Trophoblast cell (in vitro differentiated cells and primary cell): Measurements from ENCODE around the gene NCS1.
A peak's percentile ranks its signal among the peaks of the same experiment; 100 is the strongest.

Source experiments
- DNase-seq, 2 donors: peaks; one replicate each; pipeline ENCODE4 v3.0.0-alpha.2; 2016
- H2AFZ ChIP-seq: 2 replicates; pipeline ENCODE4 v1.6.1; 2013; ENCODE audit warnings: low read length, moderate library complexity, mild to moderate bottlenecking; ENCODE audit not compliant: insufficient read depth, poor library complexity
- H2AK5ac ChIP-seq: 2 replicates; pipeline ENCODE4 v1.6.1; 2013; ENCODE audit warnings: mild to moderate bottlenecking, low read length
- H2BK120ac ChIP-seq: 2 replicates; pipeline ENCODE4 v1.6.1; 2013; ENCODE audit warnings: low read length, mild to moderate bottlenecking, moderate library complexity; ENCODE audit not compliant: insufficient read depth, poor library complexity
- H2BK12ac ChIP-seq: 2 replicates; pipeline ENCODE4 v1.6.1; 2013; ENCODE audit warnings: mild to moderate bottlenecking, low read length, moderate library complexity
- H2BK5ac ChIP-seq: 2 replicates; pipeline ENCODE4 v1.6.1; 2013; ENCODE audit warnings: low read length, low read depth, moderate library complexity, mild to moderate bottlenecking; ENCODE audit not compliant: poor library complexity
- H3K14ac ChIP-seq: 2 replicates; pipeline ENCODE4 v1.6.1; 2013; ENCODE audit warnings: mild to moderate bottlenecking, low read length
- H3K18ac ChIP-seq: 2 replicates; pipeline ENCODE4 v1.6.1; 2013; ENCODE audit warnings: mild to moderate bottlenecking, low read length
- H3K23ac ChIP-seq: 2 replicates; pipeline ENCODE4 v1.6.1; 2013; ENCODE audit warnings: low read length
- H3K27ac ChIP-seq: 2 replicates; pipeline ENCODE4 v1.5.1; 2013; ENCODE audit warnings: low read depth, mild to moderate bottlenecking, inconsistent platforms, low read length, moderate library complexity
- H3K27me3 ChIP-seq: 2 replicates; pipeline ENCODE4 v1.6.1; 2013; ENCODE audit warnings: inconsistent platforms, mild to moderate bottlenecking, low read length, moderate library complexity; ENCODE audit not compliant: insufficient read depth
- H3K36me3 ChIP-seq, 2 experiments: 1 replicate in 1 of 2; 2 replicates in 1 of 2; pipeline ENCODE4 v1.6.1; 2013; ENCODE audit warnings: low read length in 2 of 2, mild to moderate bottlenecking in 2 of 2, moderate library complexity in 1 of 2; ENCODE audit not compliant: insufficient read depth in 2 of 2, control insufficient read depth in 1 of 2
- H3K4ac ChIP-seq: 2 replicates; pipeline ENCODE4 v1.6.1; 2013; ENCODE audit warnings: low read depth, mild to moderate bottlenecking, low read length, moderate library complexity
- H3K4me1 ChIP-seq, 2 experiments: 1 replicate in 1 of 2; 2 replicates in 1 of 2; pipeline ENCODE4 v1.6.1; 2013; ENCODE audit warnings: low read length in 2 of 2, mild to moderate bottlenecking in 2 of 2, moderate library complexity in 1 of 2; ENCODE audit not compliant: insufficient read depth in 2 of 2, control insufficient read depth in 1 of 2
- H3K4me2 ChIP-seq: 2 replicates; pipeline ENCODE4 v1.6.1; 2013; ENCODE audit warnings: inconsistent platforms, mild to moderate bottlenecking, low read length, moderate library complexity
- H3K4me3 ChIP-seq: 2 replicates; pipeline ENCODE4 v1.5.1; 2013; ENCODE audit warnings: mild to moderate bottlenecking, low read depth, low read length, inconsistent platforms
- H3K79me1 ChIP-seq: one replicate; pipeline ENCODE4 v1.6.1; 2013; ENCODE audit warnings: low read length
- H3K79me2 ChIP-seq: 2 replicates; pipeline ENCODE4 v1.6.1; 2013; ENCODE audit warnings: low read length, mild to moderate bottlenecking; ENCODE audit not compliant: control insufficient read depth, insufficient read depth, poor library complexity
- H3K9ac ChIP-seq: 2 replicates; pipeline ENCODE4 v1.6.1; 2013; ENCODE audit warnings: mild to moderate bottlenecking, low read length
- H3K9me3 ChIP-seq: 2 replicates; pipeline ENCODE4 v1.6.1; 2013; ENCODE audit warnings: low read depth, mild to moderate bottlenecking, control low read depth, inconsistent platforms, low read length; ENCODE audit not compliant: insufficient read depth
- H4K12ac ChIP-seq: 2 replicates; pipeline ENCODE4 v1.6.1; 2013; ENCODE audit warnings: low read depth, mild to moderate bottlenecking, low read length, moderate library complexity
- H4K8ac ChIP-seq: 2 replicates; pipeline ENCODE4 v1.6.1; 2013; ENCODE audit warnings: low read depth, mild to moderate bottlenecking, low read length, moderate library complexity
- H4K91ac ChIP-seq: one replicate; pipeline ENCODE4 v1.6.1; 2013; ENCODE audit warnings: low read depth, mild to moderate bottlenecking, low read length, moderate library complexity
- WGBS: extraction: QIAGEN DNeasy Blood & Tissue Kit; methylation state at CpG from one replicate; pipeline ENCODE4 v1.1.7; 2013; ENCODE audit warnings: missing lambda C conversion rate; ENCODE audit not compliant: insufficient read length, insufficient coverage; ENCODE audit errors: extremely low coverage; 5-methylcytosine and 5-hydroxymethylcytosine counted together

The NCS1 gene

GRCh38 chr9:130137081-130137640 lies 35.0 kb upstream of the NCS1 start:
- peaks cover 9 to 20% of the 10 kb centered on the region in 2 experiments for H3K4me1 ChIP-seq
- peaks cover 1% of the 10 kb centered on the region for H3K79me1 ChIP-seq
- H3K18ac ChIP-seq: peak overlapping the region; percentile 0
- H4K12ac ChIP-seq: no peak overlapping the region
- H2BK120ac ChIP-seq: peak overlapping the region; percentile 27
- no peak overlapping the region for H3K23ac ChIP-seq
- peaks cover 2 to 6% of the 10 kb centered on the region in 2 experiments for H3K36me3 ChIP-seq
- H3K9ac ChIP-seq: no peak overlapping the region
- DNase-seq: no peak
- no peak overlapping the region for H3K4me3 ChIP-seq
- H3K27ac ChIP-seq: peak overlapping the region; percentile 67
- peak overlapping the region; percentile 0 for H2AK5ac ChIP-seq
- no peak overlapping the region for H2AFZ ChIP-seq
- no peak overlapping the region for H3K4me2 ChIP-seq
- H4K8ac ChIP-seq: no peak overlapping the region
- H3K14ac ChIP-seq: peak overlapping the region; percentile 1
- H3K27me3 ChIP-seq: no peaks in the 10 kb centered on the region
- no peak overlapping the region for H3K4ac ChIP-seq
- no peaks in the 10 kb centered on the region for H3K79me2 ChIP-seq
- peak overlapping the region; percentile 55 for H4K91ac ChIP-seq
- peak overlapping the region; percentile 44 for H2BK12ac ChIP-seq
- no CpG with 5 or more reads among the region's 15 CpGs for WGBS
- H2BK5ac ChIP-seq: no peak overlapping the region
- peaks cover 2% of the 10 kb centered on the region for H3K9me3 ChIP-seq

- WGBS: no CpG with 5 or more reads among the region's 11 CpGs
- peak overlapping the region; percentile 55 for H4K91ac ChIP-seq
These were observed 34.5 kb upstream of the NCS1 start for GRCh38 chr9:130137641-130138081.

GRCh38 chr9:130138171-130138653 lies 34.0 kb upstream of the NCS1 start:
- Histone ChIP-seq H3K4me1 (peaks cover 16 to 28% of the 10 kb centered on the region in 2 experiments), H3K79me1 (peaks cover 1% of the 10 kb centered on the region), H3K18ac (no peak overlapping the region), H2AFZ (no peak overlapping the region), H2BK5ac (no peak overlapping the region), H3K4me2 (no peak overlapping the region), H3K4me3 (no peak overlapping the region), H2AK5ac (no peak overlapping the region), H2BK120ac (no peak overlapping the region), H3K14ac (no peak overlapping the region), H4K8ac (no peak overlapping the region), H3K36me3 (peaks cover 2 to 6% of the 10 kb centered on the region in 2 experiments), H3K9me3 (peaks cover 2% of the 10 kb centered on the region), H4K12ac (no peak overlapping the region), H3K9ac (no peak overlapping the region), H3K27ac (peak overlapping the region; percentile 67), H2BK12ac (no peak overlapping the region), H4K91ac (peak overlapping the region; percentile 17), H3K4ac (no peak overlapping the region), H3K27me3 (no peaks in the 10 kb centered on the region), H3K23ac (no peak overlapping the region), H3K79me2 (no peaks in the 10 kb centered on the region)
- peak; percentile 76 to 84 for DNase-seq
- no CpG with 5 or more reads among the region's 10 CpGs for WGBS

More at GRCh38 chr9:130137641-130138081, 34.5 kb upstream of the NCS1 start:
- Histone ChIP-seq H3K4me2 (no peak overlapping the region), H4K8ac (no peak overlapping the region), H3K4me1 (peaks cover 10 to 23% of the 10 kb centered on the region in 2 experiments), H3K9ac (no peak overlapping the region), H3K18ac (no peak overlapping the region), H3K27me3 (no peaks in the 10 kb centered on the region), H2BK5ac (no peak overlapping the region), H2AK5ac (peak overlapping the region; percentile 25), H2BK12ac (peak overlapping the region; percentile 51), H3K9me3 (peaks cover 2% of the 10 kb centered on the region), H3K27ac (peak overlapping the region; percentile 67), H3K79me1 (peaks cover 1% of the 10 kb centered on the region), H2BK120ac (peak overlapping the region; percentile 27), H3K4me3 (no peak overlapping the region), H3K14ac (peak overlapping the region; percentile 48), H3K4ac (no peak overlapping the region), H3K79me2 (no peaks in the 10 kb centered on the region), H4K12ac (no peak overlapping the region), H2AFZ (no peak overlapping the region), H3K23ac (no peak overlapping the region), H3K36me3 (peaks cover 2 to 6% of the 10 kb centered on the region in 2 experiments)
- no peak for DNase-seq

GRCh38 chr9:130138791-130139190 lies 33.4 kb upstream of the NCS1 start:
- peaks cover 21 to 33% of the 10 kb centered on the region in 2 experiments for H3K4me1 ChIP-seq

More at GRCh38 chr9:130138791-130139190, 33.4 kb upstream of the NCS1 start:
- Histone ChIP-seq H2AFZ (no peak overlapping the region), H3K18ac (no peak overlapping the region), H4K12ac (no peak overlapping the region), H3K4ac (no peak overlapping the region), H2BK120ac (no peak overlapping the region), H2AK5ac (no peak overlapping the region), H2BK12ac (no peak overlapping the region), H3K4me2 (no peak overlapping the region), H2BK5ac (peak overlapping the region; percentile 18), H3K9ac (no peak overlapping the region), H3K79me1 (peaks cover 1% of the 10 kb centered on the region), H3K27me3 (no peaks in the 10 kb centered on the region), H3K9me3 (peaks cover 4% of the 10 kb centered on the region), H3K4me3 (no peak overlapping the region), H3K23ac (no peak overlapping the region), H3K14ac (no peak overlapping the region), H3K36me3 (peaks cover 2 to 6% of the 10 kb centered on the region in 2 experiments), H4K8ac (no peak overlapping the region), H3K27ac (peak overlapping the region; percentile 12), H3K79me2 (no peaks in the 10 kb centered on the region), H4K91ac (no peak overlapping the region)
- peak in 1 of 2 donors; percentile 22 for DNase-seq
- WGBS: no CpG with 5 or more reads among the region's 6 CpGs
